HUES48 (cell line): ENCODE results near the gene FOXB1.

Source experiments
- H3K27ac ChIP-seq: one replicate; pipeline ENCODE4 v1.7.0; 2013; ENCODE audit warnings: low read depth, low read length, inconsistent platforms
- H3K27me3 ChIP-seq: 2 replicates; pipeline ENCODE4 v1.6.1; 2013; ENCODE audit warnings: mild to moderate bottlenecking, low read length; ENCODE audit not compliant: control insufficient read depth, insufficient read depth
- H3K36me3 ChIP-seq: 2 replicates; pipeline ENCODE4 v1.6.1; 2013; ENCODE audit warnings: low read length; ENCODE audit not compliant: control insufficient read depth, insufficient read depth
- H3K4me1 ChIP-seq: 2 replicates; pipeline ENCODE4 v1.6.1; 2013; ENCODE audit warnings: mild to moderate bottlenecking, low read length; ENCODE audit not compliant: control insufficient read depth, insufficient read depth
- H3K4me3 ChIP-seq: 2 replicates; pipeline ENCODE4 v1.5.1; 2013; ENCODE audit warnings: mild to moderate bottlenecking, low read depth, low read length
- H3K9ac ChIP-seq: 2 replicates; pipeline ENCODE4 v1.6.1; 2013; ENCODE audit warnings: mild to moderate bottlenecking, low read depth, low read length, moderate library complexity
- H3K9me3 ChIP-seq: 2 replicates; pipeline ENCODE4 v1.6.1; 2013; ENCODE audit warnings: low read length; ENCODE audit not compliant: control insufficient read depth, insufficient read depth

FOXB1 gene

DNA sequence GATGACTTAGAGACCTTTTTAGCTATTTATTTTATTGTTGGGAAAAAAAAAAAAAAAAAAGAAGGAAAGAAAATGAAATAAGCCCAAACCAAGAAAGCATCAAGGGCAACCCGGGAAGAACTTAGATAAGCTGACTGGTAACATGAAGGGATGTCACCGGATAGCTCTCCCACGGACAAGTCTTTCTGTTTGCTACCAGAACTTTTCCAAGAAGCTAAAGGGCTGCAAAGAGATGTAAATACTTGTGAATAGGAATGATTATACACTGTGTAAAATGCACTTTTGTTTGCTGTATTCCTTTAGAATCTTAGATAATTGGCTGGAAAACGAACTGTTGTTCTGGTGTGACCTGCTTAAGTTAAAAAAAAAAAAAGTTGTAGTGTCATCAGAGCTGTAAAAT, 2.8 kb downstream of the FOXB1 start:
- peak overlapping the region; percentile 72 for H3K4me3 ChIP-seq
- peaks cover 62% of the 10 kb centered on the region for H3K4me1 ChIP-seq
- no peak overlapping the region for H3K9ac ChIP-seq
- H3K36me3 ChIP-seq, result no peaks in the 10 kb centered on the region
- H3K27ac ChIP-seq, result peak overlapping the region; percentile 84
- H3K27me3 ChIP-seq, result peaks cover 44% of the 10 kb centered on the region
- no peaks in the 10 kb centered on the region for H3K9me3 ChIP-seq

DNA sequence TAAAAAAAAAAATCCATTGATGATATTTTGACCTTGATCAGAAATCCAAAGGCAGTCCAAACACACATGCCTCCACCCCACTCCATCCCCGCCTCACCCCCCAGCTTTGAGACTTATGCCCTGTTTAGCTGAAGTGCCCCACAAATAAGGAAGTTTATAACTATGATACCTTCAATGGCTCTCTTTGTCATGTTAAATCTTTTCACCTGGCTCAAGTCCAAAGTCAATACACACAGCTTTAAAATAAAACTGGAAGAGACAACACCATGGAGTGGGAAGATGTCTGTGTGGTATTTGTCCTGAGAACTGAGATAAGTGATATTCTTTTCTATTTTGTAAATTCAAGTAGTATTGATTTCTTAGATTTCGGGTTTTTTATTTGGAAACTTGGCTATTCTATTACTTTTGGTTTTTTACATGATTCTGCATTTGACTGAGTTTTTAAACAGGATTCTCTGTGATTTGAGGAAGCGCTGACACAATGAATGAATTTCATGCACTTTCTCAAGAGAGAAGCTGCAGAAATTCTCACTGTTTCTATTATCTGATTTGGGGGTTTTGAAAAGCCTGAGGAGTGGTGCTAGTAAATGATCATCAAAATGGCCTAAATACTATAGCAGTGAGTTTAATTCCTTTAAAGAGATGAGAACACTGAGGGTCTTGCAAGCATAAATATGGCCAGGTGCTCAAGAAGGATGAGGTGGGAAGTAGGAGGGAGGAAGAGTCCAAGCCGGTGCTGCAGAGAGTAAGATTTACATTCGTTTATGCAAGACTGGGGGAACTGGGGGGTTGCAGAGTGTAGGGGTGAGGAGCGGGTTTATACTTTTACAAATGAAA, 5.2 kb downstream of the FOXB1 start:
- peak overlapping the region; percentile 81 for H3K27ac ChIP-seq
- peak overlapping the region; percentile 41 for H3K4me3 ChIP-seq
- H3K27me3 ChIP-seq, result peaks cover 24% of the 10 kb centered on the region
- H3K9me3 ChIP-seq, result no peaks in the 10 kb centered on the region
- H3K9ac ChIP-seq, result no peak overlapping the region
- no peaks in the 10 kb centered on the region for H3K36me3 ChIP-seq
- H3K4me1 ChIP-seq, result peaks cover 66% of the 10 kb centered on the region

DNA sequence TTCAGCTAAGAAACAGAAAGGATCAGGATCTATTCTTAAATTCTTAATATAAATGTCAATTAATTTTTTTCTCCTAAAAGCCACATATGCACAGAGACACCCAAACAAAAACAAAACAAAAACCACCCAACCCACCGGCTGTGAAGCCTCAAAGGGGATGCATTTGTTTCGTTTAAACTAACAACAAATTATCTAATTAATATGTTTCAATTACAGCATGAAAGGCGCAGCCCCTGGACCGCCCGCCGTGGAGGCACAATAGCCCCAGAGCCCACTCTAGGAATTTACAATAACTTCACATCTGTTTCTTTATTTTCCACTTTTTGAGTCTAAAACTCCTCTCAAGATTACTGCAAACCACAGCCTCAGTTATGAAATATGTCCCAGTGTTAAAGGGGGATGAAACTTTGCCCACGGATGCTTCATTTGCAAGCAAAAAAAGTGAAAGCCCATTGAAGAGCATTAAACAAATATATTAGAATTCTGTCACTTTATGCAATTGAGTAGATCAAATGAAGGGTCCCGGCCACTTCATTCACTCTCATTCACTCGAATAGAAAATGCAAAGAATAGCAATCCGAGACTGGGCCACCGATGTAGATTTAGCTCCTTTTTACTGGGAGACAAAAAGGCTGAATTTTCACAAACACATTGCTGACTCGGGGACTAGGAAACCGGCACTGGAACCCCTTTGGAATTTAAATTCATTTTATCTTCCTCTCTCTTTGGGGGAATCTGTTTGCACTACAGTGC, 6.0 kb downstream of the FOXB1 start:
- Histone ChIP-seq H3K4me1 (peaks cover 66% of the 10 kb centered on the region), H3K9ac (no peak overlapping the region), H3K9me3 (no peaks in the 10 kb centered on the region), H3K4me3 (peak overlapping the region; percentile 41), H3K36me3 (no peaks in the 10 kb centered on the region), H3K27ac (peak overlapping the region; percentile 81), H3K27me3 (peaks cover 17% of the 10 kb centered on the region)

DNA sequence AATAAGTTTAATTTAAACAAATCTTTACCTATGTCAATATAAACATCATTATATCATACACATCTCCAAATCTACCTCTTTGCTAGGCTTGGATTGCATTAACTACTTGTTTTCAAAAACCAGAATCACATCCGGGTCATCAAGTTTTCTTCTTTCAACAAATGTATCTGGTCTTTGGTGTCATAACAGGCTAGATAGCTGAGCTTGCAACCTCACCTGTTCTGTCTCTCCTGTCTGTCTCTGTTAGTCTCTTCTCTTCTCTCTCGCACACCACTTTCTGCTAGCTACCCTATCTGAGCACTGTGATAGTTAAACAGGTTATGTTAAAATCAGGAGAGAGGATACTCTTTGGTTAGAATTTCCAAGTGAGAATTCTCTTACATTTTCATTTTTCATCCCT, 6.7 kb downstream of the FOXB1 start:
- Histone ChIP-seq H3K9ac (no peak overlapping the region), H3K4me1 (peaks cover 66% of the 10 kb centered on the region), H3K27ac (peak overlapping the region; percentile 81), H3K9me3 (no peaks in the 10 kb centered on the region), H3K36me3 (no peaks in the 10 kb centered on the region), H3K27me3 (peaks cover 10% of the 10 kb centered on the region), H3K4me3 (peak overlapping the region; percentile 41)

DNA sequence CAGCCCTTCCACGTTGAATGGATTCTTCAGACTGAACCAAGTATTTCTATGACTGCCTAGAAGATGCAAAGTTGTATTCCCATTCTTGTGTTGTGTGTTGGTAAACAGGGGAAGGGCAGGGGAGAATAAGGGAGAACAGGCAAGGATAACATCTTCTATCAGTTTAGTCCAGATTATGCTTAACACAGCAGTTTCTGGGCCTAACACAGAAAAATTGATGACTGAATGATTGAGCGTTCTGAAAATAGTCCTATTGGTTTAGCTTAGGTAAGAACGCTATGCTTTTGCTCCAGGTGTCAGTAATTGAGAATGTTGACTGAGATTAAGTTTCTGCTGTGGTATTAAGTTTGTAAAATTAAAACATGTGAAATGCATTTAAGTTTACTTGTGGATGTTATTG, 8.6 kb downstream of the FOXB1 start:
- H3K27ac ChIP-seq, result no peak overlapping the region
- H3K36me3 ChIP-seq, result no peaks in the 10 kb centered on the region
- no peak overlapping the region for H3K4me3 ChIP-seq
- peaks cover 53% of the 10 kb centered on the region for H3K4me1 ChIP-seq
- no peaks in the 10 kb centered on the region for H3K9me3 ChIP-seq
- H3K27me3 ChIP-seq, result peaks cover 6% of the 10 kb centered on the region; the same call in 1 of the 2 replicates
- H3K9ac ChIP-seq, result no peak overlapping the region

DNA sequence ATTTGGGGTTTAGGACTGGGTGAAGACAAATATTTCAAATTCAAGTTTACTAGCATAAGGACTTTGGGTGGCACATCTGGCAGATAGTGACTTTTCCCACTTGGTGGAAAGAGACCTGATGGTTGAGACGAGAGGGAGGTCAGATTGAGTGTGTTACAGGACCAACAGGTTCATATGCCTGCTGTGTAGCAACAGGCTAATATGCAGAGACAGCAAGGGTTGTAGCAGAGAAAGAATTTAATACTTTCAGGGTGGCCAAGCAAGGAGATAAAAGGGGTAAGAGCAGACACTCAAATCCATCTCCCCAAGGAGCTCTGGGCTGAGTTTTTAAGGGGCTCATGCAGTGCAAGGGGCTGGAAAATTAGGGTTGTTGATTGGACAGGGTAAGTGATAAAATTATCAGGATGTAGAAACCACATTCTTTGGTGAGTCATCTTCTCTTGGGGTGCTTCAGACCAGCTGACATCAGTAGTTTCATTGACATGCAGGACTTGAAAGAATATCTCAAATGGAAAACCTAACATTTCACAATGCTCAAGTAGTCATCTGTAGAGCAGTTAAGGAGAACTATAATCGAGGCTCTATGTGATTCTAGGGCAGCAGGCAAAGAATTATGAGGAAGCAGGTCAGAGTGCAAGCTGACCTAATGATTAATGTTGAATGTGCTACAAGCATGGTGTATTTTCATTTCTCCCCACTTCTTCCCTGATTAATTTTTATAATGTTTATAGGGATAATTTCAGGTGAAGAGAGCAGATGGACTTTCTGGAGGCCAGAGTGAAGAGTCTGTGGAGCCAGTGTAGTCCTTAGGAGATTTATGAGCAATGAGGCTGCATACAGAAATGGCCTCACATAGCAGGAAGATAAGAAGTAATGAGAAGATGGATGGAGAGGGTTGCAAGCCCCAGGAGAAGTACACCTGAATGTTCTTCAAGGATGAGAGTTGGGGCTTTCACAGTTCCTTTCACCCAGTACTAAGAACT, 13.7 kb downstream of the FOXB1 start:
- Histone ChIP-seq H3K9ac (no peak overlapping the region), H3K4me3 (no peak overlapping the region), H3K36me3 (no peaks in the 10 kb centered on the region), H3K27me3 (no peaks in the 10 kb centered on the region), H3K4me1 (peaks cover 21% of the 10 kb centered on the region), H3K9me3 (no peaks in the 10 kb centered on the region), H3K27ac (no peak overlapping the region)

DNA sequence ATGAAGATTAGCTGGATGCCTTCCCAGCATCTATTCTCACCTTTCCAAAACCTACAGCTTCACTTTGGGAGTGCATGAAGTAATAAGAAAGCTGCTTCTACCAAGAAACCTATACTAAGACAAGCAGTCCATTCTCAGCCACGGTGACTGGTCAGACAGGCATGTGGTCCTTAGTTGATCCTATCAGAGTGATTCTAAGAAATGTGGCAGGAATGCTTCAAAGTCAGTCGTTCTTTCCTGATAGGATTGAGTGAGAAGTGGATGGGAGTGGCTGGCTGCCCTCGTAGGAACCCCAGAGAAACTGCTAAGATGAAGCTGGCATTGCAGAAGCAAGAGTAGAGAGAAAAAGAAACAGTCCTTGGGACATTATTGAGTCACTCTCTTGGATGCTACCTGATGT, 16.6 kb downstream of the FOXB1 start:
- no peaks in the 10 kb centered on the region for H3K9me3 ChIP-seq
- no peaks in the 10 kb centered on the region for H3K27me3 ChIP-seq
- no peak overlapping the region for H3K27ac ChIP-seq
- H3K36me3 ChIP-seq, result no peaks in the 10 kb centered on the region
- no peak overlapping the region for H3K9ac ChIP-seq
- peaks cover 31% of the 10 kb centered on the region for H3K4me1 ChIP-seq
- H3K4me3 ChIP-seq, result no peak overlapping the region

DNA sequence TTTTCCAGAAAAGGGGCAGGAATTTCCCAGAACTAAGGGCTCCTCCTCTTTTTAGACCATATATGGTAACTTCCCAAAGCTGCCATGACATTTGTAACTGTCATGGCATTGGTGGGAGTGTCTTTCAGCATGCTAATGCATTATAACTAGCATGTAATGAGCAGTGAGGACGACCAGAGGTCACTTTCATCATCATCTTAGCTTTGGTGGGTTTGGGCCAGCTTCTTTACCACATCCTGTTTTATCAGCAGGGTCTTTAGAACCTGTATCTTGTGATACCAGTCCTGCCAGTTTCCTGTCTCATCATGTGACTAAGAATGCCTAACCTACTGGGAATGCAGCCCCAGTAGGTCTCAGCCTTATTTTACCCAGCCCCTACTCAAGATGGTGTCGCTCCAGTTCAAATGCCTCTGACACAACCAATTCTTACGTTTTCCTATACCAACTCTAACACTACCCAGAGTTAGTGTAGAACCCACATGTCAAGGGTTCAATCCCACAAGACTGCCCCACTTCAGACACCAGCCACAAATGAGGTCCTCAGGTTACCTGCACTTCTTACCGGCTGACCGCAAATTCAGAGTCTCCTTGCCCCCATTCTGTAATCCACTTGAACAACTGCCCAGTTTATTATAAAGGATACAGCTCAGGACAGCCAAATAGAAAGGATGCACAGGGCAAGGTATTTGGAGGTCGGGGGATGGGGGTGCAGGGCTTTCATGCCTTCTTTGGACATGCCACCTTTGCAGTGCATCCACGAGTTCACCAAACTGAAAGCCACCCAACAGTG, 17.7 kb downstream of the FOXB1 start:
- Histone ChIP-seq H3K9me3 (no peaks in the 10 kb centered on the region), H3K9ac (no peak overlapping the region), H3K27ac (no peak overlapping the region), H3K4me3 (peak overlapping the region; percentile 5; the same call in 1 of the 2 replicates), H3K36me3 (no peaks in the 10 kb centered on the region), H3K27me3 (no peaks in the 10 kb centered on the region), H3K4me1 (peaks cover 33% of the 10 kb centered on the region)

DNA sequence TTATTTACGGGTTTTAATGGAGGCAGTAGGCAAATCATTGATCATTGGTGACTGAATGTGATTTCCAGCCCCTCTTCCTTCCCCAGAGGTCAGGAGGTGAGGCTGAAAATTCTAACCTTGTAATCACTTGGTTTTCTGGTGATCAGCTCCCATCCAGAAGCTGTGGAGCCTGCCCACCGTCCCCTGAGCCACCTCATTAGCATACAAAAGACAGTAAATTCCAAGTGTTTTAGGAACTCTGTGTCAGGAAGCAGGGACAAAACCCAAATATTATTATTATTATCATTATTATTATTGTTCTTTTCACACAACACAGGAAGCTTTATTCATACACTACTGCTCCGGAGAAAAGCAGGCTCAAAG, 18.2 kb downstream of the FOXB1 start:
- no peaks in the 10 kb centered on the region for H3K27me3 ChIP-seq
- no peaks in the 10 kb centered on the region for H3K9me3 ChIP-seq
- no peaks in the 10 kb centered on the region for H3K36me3 ChIP-seq
- H3K27ac ChIP-seq, result peak overlapping the region; percentile 56
- no peak overlapping the region for H3K9ac ChIP-seq
- H3K4me3 ChIP-seq, result peak overlapping the region; percentile 5; the same call in 1 of the 2 replicates
- H3K4me1 ChIP-seq, result peaks cover 33% of the 10 kb centered on the region

DNA sequence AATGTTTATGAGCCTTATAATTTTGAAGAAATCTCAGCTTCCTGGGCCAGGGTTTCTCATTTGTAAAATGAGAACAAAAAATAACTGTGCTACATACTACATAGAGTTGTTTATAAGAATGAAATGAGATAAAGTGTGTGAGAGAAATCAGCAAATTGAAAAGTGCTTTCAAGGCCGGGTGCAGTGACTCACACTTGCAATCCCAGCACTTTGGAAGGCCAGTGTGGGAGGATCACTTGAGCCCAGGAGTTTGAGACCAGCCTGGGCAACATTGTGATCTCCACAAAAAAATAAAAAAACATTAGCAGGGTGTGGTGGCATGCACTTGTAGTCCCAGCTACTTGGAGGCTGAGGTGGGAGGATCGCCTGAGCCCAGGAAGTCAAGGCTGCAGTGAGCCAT, 22.4 kb downstream of the FOXB1 start:
- Histone ChIP-seq H3K4me3 (no peak overlapping the region), H3K36me3 (no peaks in the 10 kb centered on the region), H3K4me1 (peaks cover 28% of the 10 kb centered on the region), H3K9ac (no peak overlapping the region), H3K27me3 (no peaks in the 10 kb centered on the region), H3K9me3 (no peaks in the 10 kb centered on the region), H3K27ac (no peak overlapping the region)
